WTC11 (cell line): ENCODE results near the gene ARHGAP10. TPM values are rescaled to one million over a fixed set of nuclear protein-coding genes. Genes with fewer than 3 reads are reported as not detected.
"Not testable (repeated sequence)": the region's sequence is repeated elsewhere in the genome, so short reads cannot be mapped to it uniquely, and the experiment has no call there.

ENCODE experiments used
- ATAC-seq: fragments of 200-7000 bp; cut with Tn5 transposase; 2 replicates; pipeline ENCODE4 v1.10.0; 2021; ENCODE audit warnings: mild to moderate bottlenecking, moderate library complexity
- CTCF ChIA-PET: fragments of 300-600 bp; sonication (Branson Sonifier 250); formaldehyde crosslinking; loops from one replicate; lab custom pipeline; 2021; ENCODE audit warnings: antibody characterized with exemption; lab: Charles Lee
- POLR2A ChIA-PET: fragments of 350-600 bp; sonication (Branson Sonifier 250); formaldehyde crosslinking; loops from one replicate; lab custom pipeline; 2021; ENCODE audit warnings: antibody characterized with exemption; lab: Charles Lee
- DNase-seq: peaks from one replicate; pipeline ENCODE4 v3.0.0; 2021; ENCODE audit warnings: low spot score
- H3K27ac Mint-ChIP-seq: 2 replicates; pipeline ENCODE4 v1.8.0; 2021; ENCODE audit warnings: mixed read lengths
- H3K27me3 Mint-ChIP-seq: 2 replicates; pipeline ENCODE4 v1.8.0; 2021; ENCODE audit warnings: low read depth, mild to moderate bottlenecking, moderate library complexity, mixed read lengths
- H3K36me3 Mint-ChIP-seq: 2 replicates; pipeline ENCODE4 v1.8.0; 2021; ENCODE audit warnings: mixed read lengths
- H3K4me1 Mint-ChIP-seq: 2 replicates; pipeline ENCODE4 v1.8.0; 2022; ENCODE audit warnings: mixed read lengths
- H3K4me3 Mint-ChIP-seq: 2 replicates; pipeline ENCODE4 v1.8.0; 2021; ENCODE audit warnings: mild to moderate bottlenecking, moderate library complexity, mixed read lengths
- H3K9me3 Mint-ChIP-seq: 2 replicates; pipeline ENCODE4 v1.8.0; 2021; ENCODE audit warnings: mixed read lengths
- FOXK1 ChIP-seq: sonication (generic); formaldehyde crosslinking; IDR thresholded peaks from 2 replicates; pipeline ENCODE4 v1.8.0; 2022; ENCODE audit warnings: mild to moderate bottlenecking, moderate library complexity, missing genetic modification reagents
- RELA ChIP-seq: sonication (generic); formaldehyde crosslinking; IDR thresholded peaks from 2 replicates; pipeline ENCODE4 v1.8.1; 2022; ENCODE audit warnings: missing genetic modification reagents, mild to moderate bottlenecking, borderline replicate concordance
- ZNF219 ChIP-seq: sonication (generic); formaldehyde crosslinking; IDR thresholded peaks from 2 replicates; pipeline ENCODE4 v1.8.0; 2023; ENCODE audit warnings: missing genetic modification reagents, mild to moderate bottlenecking, borderline replicate concordance
- ZNF232 ChIP-seq: sonication (generic); formaldehyde crosslinking; IDR thresholded peaks from 2 replicates; pipeline ENCODE4 v1.8.0; 2022; ENCODE audit warnings: mild to moderate bottlenecking, missing genetic modification reagents
- ZNF671 ChIP-seq: fragments of 250-450 bp; sonication (Bioruptor Pico); IDR thresholded peaks from 2 replicates; pipeline ENCODE4 v1.8.0; 2021; ENCODE audit warnings: mild to moderate bottlenecking
- total RNA-seq: library from RNA; stranded (reverse); gene quantifications from 3 replicates; pipeline ENCODE4 v1.2.3, GENCODE V29; 2021
- TF ChIP-seq, protein P1 (sequence below): sonication (generic); formaldehyde crosslinking; IDR thresholded peaks from 2 replicates; pipeline ENCODE4 v1.8.1; 2023; ENCODE audit warnings: mild to moderate bottlenecking, missing genetic modification reagents, moderate library complexity
- TF ChIP-seq, protein P2 (sequence below): fragments of 250-450 bp; sonication (Bioruptor Pico); IDR thresholded peaks from 2 replicates; pipeline ENCODE4 v2.1.2; 2022; ENCODE audit warnings: mild to moderate bottlenecking, moderate library complexity
- TF ChIP-seq, protein P3 (sequence below): sonication (generic); formaldehyde crosslinking; conservative IDR thresholded peaks from 2 replicates; pipeline ENCODE4 v1.8.1; 2023; ENCODE audit warnings: mild to moderate bottlenecking, low read depth, missing genetic modification reagents, moderate library complexity
- TF ChIP-seq, protein P4 (sequence below): sonication (generic); formaldehyde crosslinking; conservative IDR thresholded peaks from 2 replicates; pipeline ENCODE4 v1.8.1; 2022; ENCODE audit warnings: mild to moderate bottlenecking, missing genetic modification reagents
- TF ChIP-seq, protein P5 (sequence below): fragments of 250-450 bp; sonication (Bioruptor Pico); IDR thresholded peaks from 2 replicates; pipeline ENCODE4 v1.9.0; 2021; ENCODE audit warnings: mild to moderate bottlenecking
- TF ChIP-seq, protein P6 (sequence below): sonication (generic); formaldehyde crosslinking; IDR thresholded peaks from 2 replicates; pipeline ENCODE4 v1.8.1; 2022; ENCODE audit warnings: mild to moderate bottlenecking, moderate library complexity, missing genetic modification reagents
- TF ChIP-seq, protein P7 (sequence below): sonication (generic); formaldehyde crosslinking; IDR thresholded peaks from 2 replicates; pipeline ENCODE4 v1.8.1; 2023; ENCODE audit warnings: mild to moderate bottlenecking, missing genetic modification reagents

Gene ARHGAP10
- total RNA-seq, 1 experiment from 2014 or later = 9.6 TPM

DNA sequence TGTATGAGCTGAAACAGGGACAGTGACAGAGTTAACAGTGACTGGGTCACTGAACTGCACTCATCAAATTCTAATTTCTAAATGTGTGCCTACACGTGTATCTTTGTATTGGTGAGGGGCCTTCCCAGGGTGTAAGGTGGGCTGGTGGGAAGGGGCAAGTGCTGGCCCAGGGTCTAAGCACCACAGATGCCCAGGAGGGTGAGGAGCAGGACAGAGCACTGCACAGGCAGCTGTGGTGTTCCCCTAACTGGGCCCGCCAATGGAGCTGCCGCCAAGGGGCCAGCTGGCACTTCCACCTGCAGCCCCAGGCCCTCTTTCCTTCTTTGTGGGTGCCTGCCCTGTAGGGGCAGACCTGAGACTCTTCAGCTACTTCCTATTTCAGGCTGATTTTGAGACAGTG lies 349.9 kb downstream of the ARHGAP10 start (continued):
- TF ChIP-seq, protein P1, sequence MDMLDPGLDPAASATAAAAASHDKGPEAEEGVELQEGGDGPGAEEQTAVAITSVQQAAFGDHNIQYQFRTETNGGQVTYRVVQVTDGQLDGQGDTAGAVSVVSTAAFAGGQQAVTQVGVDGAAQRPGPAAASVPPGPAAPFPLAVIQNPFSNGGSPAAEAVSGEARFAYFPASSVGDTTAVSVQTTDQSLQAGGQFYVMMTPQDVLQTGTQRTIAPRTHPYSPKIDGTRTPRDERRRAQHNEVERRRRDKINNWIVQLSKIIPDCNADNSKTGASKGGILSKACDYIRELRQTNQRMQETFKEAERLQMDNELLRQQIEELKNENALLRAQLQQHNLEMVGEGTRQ (CRISPR knock-in tag) = no peak
- no peak for TF ChIP-seq RELA (CRISPR knock-in tag)
- TF ChIP-seq, protein P2, sequence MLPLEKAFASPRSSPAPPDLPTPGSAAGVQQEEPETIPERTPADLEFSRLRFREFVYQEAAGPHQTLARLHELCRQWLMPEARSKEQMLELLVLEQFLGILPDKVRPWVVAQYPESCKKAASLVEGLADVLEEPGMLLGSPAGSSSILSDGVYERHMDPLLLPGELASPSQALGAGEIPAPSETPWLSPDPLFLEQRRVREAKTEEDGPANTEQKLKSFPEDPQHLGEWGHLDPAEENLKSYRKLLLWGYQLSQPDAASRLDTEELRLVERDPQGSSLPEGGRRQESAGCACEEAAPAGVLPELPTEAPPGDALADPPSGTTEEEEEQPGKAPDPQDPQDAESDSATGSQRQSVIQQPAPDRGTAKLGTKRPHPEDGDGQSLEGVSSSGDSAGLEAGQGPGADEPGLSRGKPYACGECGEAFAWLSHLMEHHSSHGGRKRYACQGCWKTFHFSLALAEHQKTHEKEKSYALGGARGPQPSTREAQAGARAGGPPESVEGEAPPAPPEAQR (CRISPR knock-in tag) = no peak
- TF ChIP-seq, protein P3, sequence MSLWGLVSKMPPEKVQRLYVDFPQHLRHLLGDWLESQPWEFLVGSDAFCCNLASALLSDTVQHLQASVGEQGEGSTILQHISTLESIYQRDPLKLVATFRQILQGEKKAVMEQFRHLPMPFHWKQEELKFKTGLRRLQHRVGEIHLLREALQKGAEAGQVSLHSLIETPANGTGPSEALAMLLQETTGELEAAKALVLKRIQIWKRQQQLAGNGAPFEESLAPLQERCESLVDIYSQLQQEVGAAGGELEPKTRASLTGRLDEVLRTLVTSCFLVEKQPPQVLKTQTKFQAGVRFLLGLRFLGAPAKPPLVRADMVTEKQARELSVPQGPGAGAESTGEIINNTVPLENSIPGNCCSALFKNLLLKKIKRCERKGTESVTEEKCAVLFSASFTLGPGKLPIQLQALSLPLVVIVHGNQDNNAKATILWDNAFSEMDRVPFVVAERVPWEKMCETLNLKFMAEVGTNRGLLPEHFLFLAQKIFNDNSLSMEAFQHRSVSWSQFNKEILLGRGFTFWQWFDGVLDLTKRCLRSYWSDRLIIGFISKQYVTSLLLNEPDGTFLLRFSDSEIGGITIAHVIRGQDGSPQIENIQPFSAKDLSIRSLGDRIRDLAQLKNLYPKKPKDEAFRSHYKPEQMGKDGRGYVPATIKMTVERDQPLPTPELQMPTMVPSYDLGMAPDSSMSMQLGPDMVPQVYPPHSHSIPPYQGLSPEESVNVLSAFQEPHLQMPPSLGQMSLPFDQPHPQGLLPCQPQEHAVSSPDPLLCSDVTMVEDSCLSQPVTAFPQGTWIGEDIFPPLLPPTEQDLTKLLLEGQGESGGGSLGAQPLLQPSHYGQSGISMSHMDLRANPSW = no peak

DNA sequence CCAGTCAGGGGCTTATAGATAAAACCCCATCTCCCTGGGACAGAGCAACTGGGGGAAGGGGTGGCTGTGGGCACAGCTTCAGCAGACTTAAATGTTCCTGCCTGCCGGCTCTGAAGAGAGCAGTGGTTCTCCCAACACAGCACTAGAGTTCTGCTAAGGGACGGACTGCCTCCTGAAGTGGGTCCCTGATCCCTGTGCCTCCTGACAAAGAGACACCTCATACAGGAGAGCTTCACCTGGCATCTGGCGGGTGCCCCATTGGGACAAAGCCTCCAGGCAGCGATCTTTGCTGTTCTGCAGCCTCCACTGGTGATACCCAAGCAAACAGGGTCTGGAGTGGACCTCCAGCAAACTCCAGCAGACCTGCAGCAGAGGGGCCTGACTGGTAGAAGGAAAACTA lies 351.2 kb downstream of the ARHGAP10 start:
- DNase-seq, POLR2A ChIA-PET, H3K27me3 Mint-ChIP-seq, H3K9me3 Mint-ChIP-seq, H3K27ac Mint-ChIP-seq, H3K36me3 Mint-ChIP-seq, H3K4me1 Mint-ChIP-seq, ATAC-seq, H3K4me3 Mint-ChIP-seq: not testable (repeated sequence)
- CTCF ChIA-PET = interaction anchor here (1.2 kb wide), 1 partner anchor 9 kb away, joined by 3 read pairs; no protein-coding TSS in a partner anchor

DNA sequence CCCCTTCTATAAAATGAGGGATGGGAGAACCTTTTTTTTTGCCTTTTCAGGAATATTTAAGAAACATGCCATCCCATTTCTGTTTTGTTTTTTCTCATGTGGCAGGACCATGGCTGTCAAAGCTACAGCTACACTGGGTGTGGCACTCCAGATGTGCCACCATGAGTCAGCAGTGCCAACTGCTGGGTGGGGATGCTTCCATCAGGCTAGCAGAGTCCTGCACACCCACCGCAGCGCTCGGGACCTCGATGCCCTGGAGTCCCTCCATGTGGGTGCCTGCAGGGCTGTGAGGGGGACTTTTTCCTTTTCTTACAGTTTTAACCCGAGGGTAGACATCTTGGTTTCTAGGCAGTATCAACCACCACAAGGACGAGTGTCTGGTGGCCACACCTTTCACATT lies 357.7 kb downstream of the ARHGAP10 start:
- ChIA-PET CTCF (no interaction called here), POLR2A (no interaction called here)
- no peaks in the 10 kb centered on the region for H3K36me3 Mint-ChIP-seq
- H3K27ac Mint-ChIP-seq = no peak overlapping the region
- peaks cover 7% of the 10 kb centered on the region for H3K4me1 Mint-ChIP-seq
- H3K27me3 Mint-ChIP-seq = no peaks in the 10 kb centered on the region; the same call in 1 of the 2 replicates
- ATAC-seq (no peak), DNase-seq (no peak)
- no peak for TF ChIP-seq ZNF219 (CRISPR knock-in tag)
- TF ChIP-seq FOXK1 (CRISPR knock-in tag) = no peak
- no peak for TF ChIP-seq ZNF671 (CRISPR knock-in tag)
- TF ChIP-seq, protein P4, sequence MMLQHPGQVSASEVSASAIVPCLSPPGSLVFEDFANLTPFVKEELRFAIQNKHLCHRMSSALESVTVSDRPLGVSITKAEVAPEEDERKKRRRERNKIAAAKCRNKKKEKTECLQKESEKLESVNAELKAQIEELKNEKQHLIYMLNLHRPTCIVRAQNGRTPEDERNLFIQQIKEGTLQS (CRISPR knock-in tag) = no peak
- TF ChIP-seq, protein P5, sequence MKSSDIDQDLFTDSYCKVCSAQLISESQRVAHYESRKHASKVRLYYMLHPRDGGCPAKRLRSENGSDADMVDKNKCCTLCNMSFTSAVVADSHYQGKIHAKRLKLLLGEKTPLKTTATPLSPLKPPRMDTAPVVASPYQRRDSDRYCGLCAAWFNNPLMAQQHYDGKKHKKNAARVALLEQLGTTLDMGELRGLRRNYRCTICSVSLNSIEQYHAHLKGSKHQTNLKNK = no peak
- TF ChIP-seq, protein P6, sequence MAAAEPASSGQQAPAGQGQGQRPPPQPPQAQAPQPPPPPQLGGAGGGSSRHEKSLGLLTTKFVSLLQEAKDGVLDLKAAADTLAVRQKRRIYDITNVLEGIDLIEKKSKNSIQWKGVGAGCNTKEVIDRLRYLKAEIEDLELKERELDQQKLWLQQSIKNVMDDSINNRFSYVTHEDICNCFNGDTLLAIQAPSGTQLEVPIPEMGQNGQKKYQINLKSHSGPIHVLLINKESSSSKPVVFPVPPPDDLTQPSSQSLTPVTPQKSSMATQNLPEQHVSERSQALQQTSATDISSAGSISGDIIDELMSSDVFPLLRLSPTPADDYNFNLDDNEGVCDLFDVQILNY = no peak
- TF ChIP-seq, protein P7, sequence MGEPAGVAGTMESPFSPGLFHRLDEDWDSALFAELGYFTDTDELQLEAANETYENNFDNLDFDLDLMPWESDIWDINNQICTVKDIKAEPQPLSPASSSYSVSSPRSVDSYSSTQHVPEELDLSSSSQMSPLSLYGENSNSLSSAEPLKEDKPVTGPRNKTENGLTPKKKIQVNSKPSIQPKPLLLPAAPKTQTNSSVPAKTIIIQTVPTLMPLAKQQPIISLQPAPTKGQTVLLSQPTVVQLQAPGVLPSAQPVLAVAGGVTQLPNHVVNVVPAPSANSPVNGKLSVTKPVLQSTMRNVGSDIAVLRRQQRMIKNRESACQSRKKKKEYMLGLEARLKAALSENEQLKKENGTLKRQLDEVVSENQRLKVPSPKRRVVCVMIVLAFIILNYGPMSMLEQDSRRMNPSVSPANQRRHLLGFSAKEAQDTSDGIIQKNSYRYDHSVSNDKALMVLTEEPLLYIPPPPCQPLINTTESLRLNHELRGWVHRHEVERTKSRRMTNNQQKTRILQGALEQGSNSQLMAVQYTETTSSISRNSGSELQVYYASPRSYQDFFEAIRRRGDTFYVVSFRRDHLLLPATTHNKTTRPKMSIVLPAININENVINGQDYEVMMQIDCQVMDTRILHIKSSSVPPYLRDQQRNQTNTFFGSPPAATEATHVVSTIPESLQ (CRISPR knock-in tag) = no peak
- no peak for TF ChIP-seq ZNF232 (CRISPR knock-in tag)
- H3K4me3 Mint-ChIP-seq = no peak overlapping the region
- H3K9me3 Mint-ChIP-seq = peaks cover 3% of the 10 kb centered on the region; the same call in 1 of the 2 replicates
